Trophoblast cell (in vitro differentiated cells and primary cell): ENCODE measurements around the gene CEACAM16.
"Not testable (repeated sequence)": the region's sequence is repeated elsewhere in the genome, so short reads cannot be mapped to it uniquely, and the experiment has no call there.

Experiments used
- DNase-seq, 2 donors: peaks; one replicate each; pipeline ENCODE4 v3.0.0-alpha.2; 2016
- H2AFZ ChIP-seq: 2 replicates; pipeline ENCODE4 v1.6.1; 2013; ENCODE audit warnings: low read length, moderate library complexity, mild to moderate bottlenecking; ENCODE audit not compliant: insufficient read depth, poor library complexity
- H2AK5ac ChIP-seq: 2 replicates; pipeline ENCODE4 v1.6.1; 2013; ENCODE audit warnings: mild to moderate bottlenecking, low read length
- H2BK120ac ChIP-seq: 2 replicates; pipeline ENCODE4 v1.6.1; 2013; ENCODE audit warnings: low read length, mild to moderate bottlenecking, moderate library complexity; ENCODE audit not compliant: insufficient read depth, poor library complexity
- H2BK12ac ChIP-seq: 2 replicates; pipeline ENCODE4 v1.6.1; 2013; ENCODE audit warnings: mild to moderate bottlenecking, low read length, moderate library complexity
- H2BK5ac ChIP-seq: 2 replicates; pipeline ENCODE4 v1.6.1; 2013; ENCODE audit warnings: low read length, low read depth, moderate library complexity, mild to moderate bottlenecking; ENCODE audit not compliant: poor library complexity
- H3K14ac ChIP-seq: 2 replicates; pipeline ENCODE4 v1.6.1; 2013; ENCODE audit warnings: mild to moderate bottlenecking, low read length
- H3K18ac ChIP-seq: 2 replicates; pipeline ENCODE4 v1.6.1; 2013; ENCODE audit warnings: mild to moderate bottlenecking, low read length
- H3K23ac ChIP-seq: 2 replicates; pipeline ENCODE4 v1.6.1; 2013; ENCODE audit warnings: low read length
- H3K27ac ChIP-seq: 2 replicates; pipeline ENCODE4 v1.5.1; 2013; ENCODE audit warnings: low read depth, mild to moderate bottlenecking, inconsistent platforms, low read length, moderate library complexity
- H3K27me3 ChIP-seq: 2 replicates; pipeline ENCODE4 v1.6.1; 2013; ENCODE audit warnings: inconsistent platforms, mild to moderate bottlenecking, low read length, moderate library complexity; ENCODE audit not compliant: insufficient read depth
- H3K36me3 ChIP-seq, 2 experiments: 1 replicate in 1 of 2; 2 replicates in 1 of 2; pipeline ENCODE4 v1.6.1; 2013; ENCODE audit warnings: low read length in 2 of 2, mild to moderate bottlenecking in 2 of 2, moderate library complexity in 1 of 2; ENCODE audit not compliant: insufficient read depth in 2 of 2, control insufficient read depth in 1 of 2
- H3K4ac ChIP-seq: 2 replicates; pipeline ENCODE4 v1.6.1; 2013; ENCODE audit warnings: low read depth, mild to moderate bottlenecking, low read length, moderate library complexity
- H3K4me1 ChIP-seq, 2 experiments: 1 replicate in 1 of 2; 2 replicates in 1 of 2; pipeline ENCODE4 v1.6.1; 2013; ENCODE audit warnings: low read length in 2 of 2, mild to moderate bottlenecking in 2 of 2, moderate library complexity in 1 of 2; ENCODE audit not compliant: insufficient read depth in 2 of 2, control insufficient read depth in 1 of 2
- H3K4me2 ChIP-seq: 2 replicates; pipeline ENCODE4 v1.6.1; 2013; ENCODE audit warnings: inconsistent platforms, mild to moderate bottlenecking, low read length, moderate library complexity
- H3K4me3 ChIP-seq: 2 replicates; pipeline ENCODE4 v1.5.1; 2013; ENCODE audit warnings: mild to moderate bottlenecking, low read depth, low read length, inconsistent platforms
- H3K79me1 ChIP-seq: one replicate; pipeline ENCODE4 v1.6.1; 2013; ENCODE audit warnings: low read length
- H3K79me2 ChIP-seq: 2 replicates; pipeline ENCODE4 v1.6.1; 2013; ENCODE audit warnings: low read length, mild to moderate bottlenecking; ENCODE audit not compliant: control insufficient read depth, insufficient read depth, poor library complexity
- H3K9ac ChIP-seq: 2 replicates; pipeline ENCODE4 v1.6.1; 2013; ENCODE audit warnings: mild to moderate bottlenecking, low read length
- H3K9me3 ChIP-seq: 2 replicates; pipeline ENCODE4 v1.6.1; 2013; ENCODE audit warnings: low read depth, mild to moderate bottlenecking, control low read depth, inconsistent platforms, low read length; ENCODE audit not compliant: insufficient read depth
- H4K12ac ChIP-seq: 2 replicates; pipeline ENCODE4 v1.6.1; 2013; ENCODE audit warnings: low read depth, mild to moderate bottlenecking, low read length, moderate library complexity
- H4K8ac ChIP-seq: 2 replicates; pipeline ENCODE4 v1.6.1; 2013; ENCODE audit warnings: low read depth, mild to moderate bottlenecking, low read length, moderate library complexity
- H4K91ac ChIP-seq: one replicate; pipeline ENCODE4 v1.6.1; 2013; ENCODE audit warnings: low read depth, mild to moderate bottlenecking, low read length, moderate library complexity
- WGBS: extraction: QIAGEN DNeasy Blood & Tissue Kit; methylation state at CpG from one replicate; pipeline ENCODE4 v1.1.7; 2013; ENCODE audit warnings: missing lambda C conversion rate; ENCODE audit not compliant: insufficient read length, insufficient coverage; ENCODE audit errors: extremely low coverage; 5-methylcytosine and 5-hydroxymethylcytosine counted together

CEACAM16 gene

GRCh38 chr19:44720945-44721344 lies 22.0 kb downstream of the CEACAM16 start:
- Histone ChIP-seq H3K4ac (no peak overlapping the region), H2AK5ac (no peak overlapping the region), H3K23ac (no peak overlapping the region), H2BK5ac (no peak overlapping the region), H3K27ac (no peak overlapping the region), H4K12ac (no peak overlapping the region), H3K4me3 (no peak overlapping the region), H2AFZ (no peak overlapping the region), H3K14ac (no peak overlapping the region), H3K27me3 (no peaks in the 10 kb centered on the region), H3K9ac (no peak overlapping the region), H2BK12ac (no peak overlapping the region), H3K79me2 (peaks cover 2% of the 10 kb centered on the region), H3K9me3 (no peaks in the 10 kb centered on the region), H3K4me1 (peaks cover 14 to 15% of the 10 kb centered on the region in 2 experiments), H3K79me1 (peaks cover 5% of the 10 kb centered on the region), H3K18ac (no peak overlapping the region), H4K91ac (no peak overlapping the region), H4K8ac (no peak overlapping the region), H3K36me3 (no peaks in the 10 kb centered on the region), H3K4me2 (no peak overlapping the region), H2BK120ac (no peak overlapping the region)
- no CpG with 5 or more reads among the region's 6 CpGs for WGBS
- peak; percentile 81 to 85 for DNase-seq

GRCh38 chr19:44721369-44721768 lies 22.4 kb downstream of the CEACAM16 start:
- H3K4me1 ChIP-seq = peaks cover 14 to 15% of the 10 kb centered on the region in 2 experiments
- H3K36me3 ChIP-seq, H2BK12ac ChIP-seq, H3K27me3 ChIP-seq, H3K27ac ChIP-seq, H2BK120ac ChIP-seq, H4K12ac ChIP-seq, H3K14ac ChIP-seq, H3K4ac ChIP-seq, H4K8ac ChIP-seq, H3K79me2 ChIP-seq, H3K18ac ChIP-seq, H3K9ac ChIP-seq, H3K4me2 ChIP-seq, H2BK5ac ChIP-seq, H3K9me3 ChIP-seq, H2AFZ ChIP-seq, H3K4me3 ChIP-seq, H3K79me1 ChIP-seq, H4K91ac ChIP-seq, H2AK5ac ChIP-seq, H3K23ac ChIP-seq, DNase-seq: not testable (repeated sequence)
- WGBS = no CpG with 5 or more reads among the region's 5 CpGs

DNA sequence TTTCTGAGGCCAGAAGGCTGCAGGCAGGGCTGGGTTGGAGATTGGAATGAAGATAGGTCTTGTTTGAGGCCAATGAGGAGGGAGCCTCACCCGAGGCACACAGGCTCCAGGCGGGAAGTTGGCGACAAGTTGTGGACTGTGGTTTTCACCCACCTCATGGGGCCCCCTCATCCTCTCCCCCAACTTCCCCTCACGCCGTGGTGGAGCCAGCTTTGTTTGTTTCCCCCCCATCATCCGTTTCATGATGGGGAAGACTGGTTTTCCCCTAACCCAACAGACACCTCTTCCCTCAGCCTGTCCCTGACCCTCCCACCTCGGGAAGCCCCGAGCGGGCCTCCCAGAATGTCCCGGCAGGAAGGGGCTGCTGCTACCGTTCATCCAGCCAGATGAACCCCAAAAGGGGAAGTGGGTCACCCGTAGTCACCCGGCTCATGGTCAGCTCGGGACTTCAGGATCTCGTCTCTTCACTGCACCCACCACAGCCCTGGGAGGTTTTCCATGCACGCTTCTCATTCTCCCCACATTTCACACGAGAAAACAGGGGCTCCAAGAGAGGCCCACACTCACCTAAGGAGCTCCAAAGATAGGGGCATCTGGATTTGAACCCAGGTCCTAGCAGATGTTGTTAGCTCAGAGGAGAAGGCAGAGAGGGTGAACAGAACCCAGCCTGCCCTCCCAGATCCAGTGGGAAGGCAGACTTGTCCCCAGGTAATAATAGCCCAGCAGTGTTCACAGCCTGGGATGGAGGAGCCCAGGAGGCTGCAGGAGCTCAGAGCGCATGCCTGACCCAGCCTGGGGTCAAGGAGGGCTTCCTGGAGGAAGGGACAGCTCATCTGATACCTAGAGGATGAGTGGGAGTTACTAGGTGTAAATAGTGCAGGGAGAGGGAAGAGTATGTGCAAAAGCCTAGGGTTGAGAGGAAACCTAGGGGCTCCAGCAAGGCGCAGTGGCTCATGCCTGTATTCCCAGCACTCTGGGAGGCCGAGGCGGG lies 23.5 kb downstream of the CEACAM16 start:
- H3K4me3 ChIP-seq = no peak overlapping the region

GRCh38 chr19:44723299-44723951 lies 24.5 kb downstream of the CEACAM16 start:
- Histone ChIP-seq H2BK120ac (no peak overlapping the region), H3K4me1 (peaks cover 13% of the 10 kb centered on the region in 2 experiments), H3K36me3 (no peaks in the 10 kb centered on the region), H3K79me2 (peaks cover under 1% of the 10 kb centered on the region), H2BK5ac (no peak overlapping the region), H3K79me1 (peaks cover 3% of the 10 kb centered on the region), H4K91ac (no peak overlapping the region), H3K9me3 (no peaks in the 10 kb centered on the region), H4K12ac (no peak overlapping the region), H3K18ac (no peak overlapping the region), H4K8ac (no peak overlapping the region), H3K4me2 (no peak overlapping the region), H3K23ac (no peak overlapping the region), H3K27me3 (no peaks in the 10 kb centered on the region), H3K4me3 (no peak overlapping the region), H2AK5ac (no peak overlapping the region), H3K27ac (no peak overlapping the region), H2AFZ (no peak overlapping the region), H3K4ac (no peak overlapping the region), H2BK12ac (no peak overlapping the region), H3K9ac (no peak overlapping the region), H3K14ac (no peak overlapping the region)
- DNase-seq = no peak
- no CpG with 5 or more reads among the region's 10 CpGs for WGBS

More for the DNA sequence above, 23.5 kb downstream of the CEACAM16 start:
- H4K91ac ChIP-seq = no peak overlapping the region
- H3K4me2 ChIP-seq = no peak overlapping the region
- peak overlapping the region; percentile 14 for H2BK120ac ChIP-seq
- no peak overlapping the region for H2AFZ ChIP-seq
- H2BK5ac ChIP-seq = no peak overlapping the region
- H2BK12ac ChIP-seq = no peak overlapping the region
- H3K18ac ChIP-seq = no peak overlapping the region
- peaks cover 14 to 15% of the 10 kb centered on the region in 2 experiments for H3K4me1 ChIP-seq
- WGBS = no CpG with 5 or more reads among the region's 21 CpGs
- H3K27me3 ChIP-seq = no peaks in the 10 kb centered on the region
- H3K9ac ChIP-seq = no peak overlapping the region
- H3K27ac ChIP-seq = no peak overlapping the region
- peaks cover 2% of the 10 kb centered on the region for H3K79me2 ChIP-seq
- H3K36me3 ChIP-seq = no peaks in the 10 kb centered on the region
- H3K14ac ChIP-seq = no peak overlapping the region
- H2AK5ac ChIP-seq = no peak overlapping the region
- peak; percentile 46 to 61 for DNase-seq
- no peak overlapping the region for H4K8ac ChIP-seq
- no peaks in the 10 kb centered on the region for H3K9me3 ChIP-seq
- H3K79me1 ChIP-seq = peaks cover 5% of the 10 kb centered on the region
- no peak overlapping the region for H3K23ac ChIP-seq
- no peak overlapping the region for H3K4ac ChIP-seq
- H4K12ac ChIP-seq = no peak overlapping the region
